Astrocyte of the cerebellum (primary cell): Measurements from ENCODE around the gene ABHD5.
A peak's percentile ranks its signal among the peaks of the same experiment; 100 is the strongest.

Experiments
- DNase-seq: peaks from one replicate; pipeline ENCODE4 v3.0.0-alpha.2; 2011; ENCODE audit warnings: low read depth
- H3K4me3 ChIP-seq: 2 replicates; pipeline ENCODE4 v1.5.1; 2011; ENCODE audit warnings: mild to moderate bottlenecking, low read depth, low read length, moderate library complexity
- CTCF ChIP-seq: IDR thresholded peaks from 2 replicates; pipeline ENCODE4 v1.5.1; 2012; ENCODE audit warnings: low read length, low read depth, moderate library complexity, mild to moderate bottlenecking; ENCODE audit errors: missing control alignments
- in situ Hi-C: cut with HindIII; loops from 2 replicates; pipeline ENCODE4 v1.10.0; 2017; ENCODE audit warnings: low sequenced_read_pairs

The ABHD5 gene

GRCh38 chr3:43742920-43743319, 52.2 kb downstream of the ABHD5 start:
- H3K4me3 ChIP-seq = no peak overlapping the region
- peak; percentile 22 for TF ChIP-seq CTCF
- DNase-seq = no peak
- in situ Hi-C loops = no loop called here

- no peak overlapping the region for H3K4me3 ChIP-seq
- no peak for TF ChIP-seq CTCF
- DNase-seq = no peak
- in situ Hi-C loops = loop anchor here (5.0 kb wide), 1 partner anchor 75 kb away; no protein-coding TSS in a partner anchor
Measured at GRCh38 chr3:43747641-43748040, 56.9 kb downstream of the ABHD5 start.

GRCh38 chr3:43748179-43748578, 57.4 kb downstream of the ABHD5 start:
- no peak for DNase-seq
- in situ Hi-C loops = loop anchor here (5.0 kb wide), 1 partner anchor 74 kb away; no protein-coding TSS in a partner anchor
- H3K4me3 ChIP-seq = no peak overlapping the region
- TF ChIP-seq CTCF = no peak

- no peak overlapping the region for H3K4me3 ChIP-seq
- DNase-seq = no peak
- TF ChIP-seq CTCF = no peak
- in situ Hi-C loops = loop anchor here (5.0 kb wide), 1 partner anchor 74 kb away; no protein-coding TSS in a partner anchor
Measured at GRCh38 chr3:43748645-43749044, 57.9 kb downstream of the ABHD5 start.

GRCh38 chr3:43752905-43753304, 62.2 kb downstream of the ABHD5 start:
- TF ChIP-seq CTCF = no peak
- no peak for DNase-seq
- no peak overlapping the region for H3K4me3 ChIP-seq
- in situ Hi-C loops = no loop called here

GRCh38 chr3:43753741-43754715, 63.3 kb downstream of the ABHD5 start:
- H3K4me3 ChIP-seq = no peak overlapping the region
- in situ Hi-C loops = no loop called here
- no peak for DNase-seq
- no peak for TF ChIP-seq CTCF
